ENCODE results near the gene ACTL10. TPM values are rescaled to one million over a fixed set of nuclear protein-coding genes. Genes with fewer than 3 reads are reported as not detected.

ACTL10 gene
- total RNA-seq, 1 donor from 2014 or later: not detected

- no peak for TF ChIP-seq CTCF (IDR thresholded peaks at IDR 0.05; ENCODE audit: unreplicated experiment)
- no peaks in the 10 kb centered on the region for H3K9me3 Mint-ChIP-seq (ENCODE audit: unreplicated experiment)
- no peak for DNase-seq (ENCODE audit: low spot score)
- no peak overlapping the region for H3K27ac Mint-ChIP-seq (ENCODE audit: unreplicated experiment)
- H3K36me3 Mint-ChIP-seq (ENCODE audit: low read depth, unreplicated experiment): peaks cover 10% of the 10 kb centered on the region
- peaks cover 13% of the 10 kb centered on the region for H3K27me3 Mint-ChIP-seq (ENCODE audit: unreplicated experiment)
- peaks cover 23% of the 10 kb centered on the region for H3K4me1 Mint-ChIP-seq (ENCODE audit: unreplicated experiment)
- no peak overlapping the region for H3K4me3 Mint-ChIP-seq (ENCODE audit: unreplicated experiment)
Measured at GRCh38 chr20:33670715-33671499, 4.2 kb downstream of the ACTL10 start.

- peaks cover 18% of the 10 kb centered on the region for H3K4me1 Mint-ChIP-seq (ENCODE audit: unreplicated experiment)
- DNase-seq (ENCODE audit: low spot score): no peak
- H3K4me3 Mint-ChIP-seq (ENCODE audit: unreplicated experiment): peak overlapping the region; percentile 51
- no peak overlapping the region for H3K27ac Mint-ChIP-seq (ENCODE audit: unreplicated experiment)
- TF ChIP-seq CTCF (IDR thresholded peaks at IDR 0.05; ENCODE audit: unreplicated experiment): no peak
- H3K9me3 Mint-ChIP-seq (ENCODE audit: unreplicated experiment): no peaks in the 10 kb centered on the region
- H3K36me3 Mint-ChIP-seq (ENCODE audit: low read depth, unreplicated experiment): peaks cover 10% of the 10 kb centered on the region
- peaks cover 14% of the 10 kb centered on the region for H3K27me3 Mint-ChIP-seq (ENCODE audit: unreplicated experiment)
Measured at GRCh38 chr20:33671573-33672288, 5.0 kb downstream of the ACTL10 start.

- Mint-ChIP-seq H3K36me3 (ENCODE audit: low read depth, unreplicated experiment) (peaks cover 10% of the 10 kb centered on the region), H3K4me3 (ENCODE audit: unreplicated experiment) (peak overlapping the region; percentile 91), H3K27ac (ENCODE audit: unreplicated experiment) (no peak overlapping the region), H3K9me3 (ENCODE audit: unreplicated experiment) (no peaks in the 10 kb centered on the region), H3K4me1 (ENCODE audit: unreplicated experiment) (peaks cover 17% of the 10 kb centered on the region), H3K27me3 (ENCODE audit: unreplicated experiment) (peaks cover 13% of the 10 kb centered on the region)
- no peak for TF ChIP-seq CTCF (IDR thresholded peaks at IDR 0.05; ENCODE audit: unreplicated experiment)
- no peak for DNase-seq (ENCODE audit: low spot score)
Measured at GRCh38 chr20:33672426-33673113, 5.8 kb downstream of the ACTL10 start.

GRCh38 chr20:33673114-33673409, 6.3 kb downstream of the ACTL10 start:
- Mint-ChIP-seq H3K27ac (ENCODE audit: unreplicated experiment) (no peak overlapping the region), H3K36me3 (ENCODE audit: low read depth, unreplicated experiment) (peaks cover 10% of the 10 kb centered on the region)

More at GRCh38 chr20:33673114-33673409, 6.3 kb downstream of the ACTL10 start:
- Mint-ChIP-seq H3K4me3 (ENCODE audit: unreplicated experiment) (peak overlapping the region; percentile 91), H3K27me3 (ENCODE audit: unreplicated experiment) (peaks cover 13% of the 10 kb centered on the region), H3K4me1 (ENCODE audit: unreplicated experiment) (peaks cover 17% of the 10 kb centered on the region), H3K9me3 (ENCODE audit: unreplicated experiment) (no peaks in the 10 kb centered on the region)
- TF ChIP-seq CTCF (IDR thresholded peaks at IDR 0.05; ENCODE audit: unreplicated experiment): no peak
- no peak for DNase-seq (ENCODE audit: low spot score)

Data from endothelial cell (in vitro differentiated cells).